ENCODE measurements around the gene ICA1L. TPM values are rescaled to one million over a fixed set of nuclear protein-coding genes. Genes with fewer than 3 reads are reported as not detected.
"Not testable (repeated sequence)": the region's sequence is repeated elsewhere in the genome, so short reads cannot be mapped to it uniquely, and the experiment has no call there.

The ICA1L gene
- total and polyA plus RNA-seq, 8 donors: 0.87 to 36.7 (median 2.5) TPM

- no peak overlapping the region for H3K27ac ChIP-seq
- H3K4me1 ChIP-seq: peaks cover 7 to 14% (median 12%) of the 10 kb centered on the region in 4 donors
- 91 to 96% (median 92%) methylated on average over 3 of the region's 3 CpGs for WGBS, 5 donors
- TF ChIP-seq POLR2A (IDR thresholded peaks at IDR 0.05) (no peak), EP300 (IDR thresholded peaks at IDR 0.05) (no peak), CTCF (IDR thresholded peaks at IDR 0.05) (no peak), POLR2AphosphoS5 (IDR thresholded peaks at IDR 0.05) (no peak)
- no peak overlapping the region for H3K4me3 ChIP-seq
- H3K36me3 ChIP-seq: peaks cover 0 to 21% (median 0%) of the 10 kb centered on the region in 4 donors
- no peaks in the 10 kb centered on the region for H3K27me3 ChIP-seq
- peaks cover 0 to 5% (median 0%) of the 10 kb centered on the region in 4 donors for H3K9me3 ChIP-seq
- DNase-seq: no peak
- intact Hi-C loops (cut with DNase I; ENCODE audit: low total_unique reads): no loop called here
These were observed 62.8 kb downstream of the ICA1L start for GRCh38 chr2:202808754-202809153.

- intact Hi-C loops (cut with DNase I; ENCODE audit: low total_unique reads); H3K9me3 ChIP-seq; H3K27me3 ChIP-seq; H3K4me3 ChIP-seq: not testable (repeated sequence)
- peaks cover 7 to 14% (median 12%) of the 10 kb centered on the region in 4 donors for H3K4me1 ChIP-seq
- H3K27ac ChIP-seq: peak overlapping the region; percentile 21 to 77 (median 60)
- peak in 2 of 3 donors; percentile 16 to 47 for TF ChIP-seq POLR2AphosphoS5 (IDR thresholded peaks at IDR 0.05)
- 52 to 67% (median 55%) methylated on average over 1 of the region's 1 CpG for WGBS, 5 donors
- H3K36me3 ChIP-seq: peaks cover 0 to 21% (median 0%) of the 10 kb centered on the region in 4 donors
- peak; percentile 65 to 89 for DNase-seq
These were observed 64.0 kb downstream of the ICA1L start for GRCh38 chr2:202807431-202808138.

GRCh38 chr2:202805911-202806310, 65.7 kb downstream of the ICA1L start:
- H3K27me3 ChIP-seq; intact Hi-C loops (cut with DNase I; ENCODE audit: low total_unique reads); H3K4me3 ChIP-seq; H3K9me3 ChIP-seq: not testable (repeated sequence)
- Histone ChIP-seq H3K36me3 (peaks cover 0 to 16% (median 0%) of the 10 kb centered on the region in 4 donors), H3K4me1 (peaks cover 7 to 21% (median 12%) of the 10 kb centered on the region in 4 donors), H3K27ac (peak overlapping the region in 1 of 5 donors; percentile 11)
- peak in 1 of 2 donors; percentile 25 for DNase-seq
- 66 to 81% (median 72%) methylated on average over 9 of the region's 9 CpGs for WGBS, 5 donors

GRCh38 chr2:202797944-202798343, 73.6 kb downstream of the ICA1L start:
- peaks cover 0 to 15% (median 8%) of the 10 kb centered on the region in 4 donors for H3K36me3 ChIP-seq
- H3K27ac ChIP-seq: no peak overlapping the region
- no peak for DNase-seq
- no peaks in the 10 kb centered on the region for H3K27me3 ChIP-seq
- H3K4me3 ChIP-seq: no peak overlapping the region
- H3K9me3 ChIP-seq: peaks cover 0 to 9% (median 0%) of the 10 kb centered on the region in 4 donors
- H3K4me1 ChIP-seq: peaks cover 0 to 7% (median 0%) of the 10 kb centered on the region in 4 donors
- TF ChIP-seq POLR2A (IDR thresholded peaks at IDR 0.05) (no peak), POLR2AphosphoS5 (IDR thresholded peaks at IDR 0.05) (no peak), EP300 (IDR thresholded peaks at IDR 0.05) (no peak), CTCF (IDR thresholded peaks at IDR 0.05) (no peak)
- intact Hi-C loops (cut with DNase I; ENCODE audit: low total_unique reads): no loop called here

- Histone ChIP-seq H3K4me1 (no peaks in the 10 kb centered on the region), H3K27ac (no peak overlapping the region), H3K9me3 (no peaks in the 10 kb centered on the region), H3K27me3 (no peaks in the 10 kb centered on the region), H3K4me3 (no peak overlapping the region), H3K36me3 (peaks cover 6 to 20% (median 18%) of the 10 kb centered on the region in 4 donors)
- no peak for DNase-seq
- intact Hi-C loops (cut with DNase I; ENCODE audit: low total_unique reads): no loop called here
- 91 to 100% (median 96%) methylated on average over 2 of the region's 2 CpGs for WGBS, 5 donors
- TF ChIP-seq POLR2AphosphoS5 (IDR thresholded peaks at IDR 0.05): no peak
- TF ChIP-seq CTCF (IDR thresholded peaks at IDR 0.05): no peak
- TF ChIP-seq EP300 (IDR thresholded peaks at IDR 0.05): no peak
- TF ChIP-seq POLR2A (IDR thresholded peaks at IDR 0.05): no peak
These were observed 80.9 kb downstream of the ICA1L start for GRCh38 chr2:202790676-202791075.

Data from stomach (tissue), 9 donors.